Measurements from ENCODE around the gene PRICKLE4.
"Not testable (repeated sequence)": the region's sequence is repeated elsewhere in the genome, so short reads cannot be mapped to it uniquely, and the experiment has no call there.

The PRICKLE4 gene

DNA sequence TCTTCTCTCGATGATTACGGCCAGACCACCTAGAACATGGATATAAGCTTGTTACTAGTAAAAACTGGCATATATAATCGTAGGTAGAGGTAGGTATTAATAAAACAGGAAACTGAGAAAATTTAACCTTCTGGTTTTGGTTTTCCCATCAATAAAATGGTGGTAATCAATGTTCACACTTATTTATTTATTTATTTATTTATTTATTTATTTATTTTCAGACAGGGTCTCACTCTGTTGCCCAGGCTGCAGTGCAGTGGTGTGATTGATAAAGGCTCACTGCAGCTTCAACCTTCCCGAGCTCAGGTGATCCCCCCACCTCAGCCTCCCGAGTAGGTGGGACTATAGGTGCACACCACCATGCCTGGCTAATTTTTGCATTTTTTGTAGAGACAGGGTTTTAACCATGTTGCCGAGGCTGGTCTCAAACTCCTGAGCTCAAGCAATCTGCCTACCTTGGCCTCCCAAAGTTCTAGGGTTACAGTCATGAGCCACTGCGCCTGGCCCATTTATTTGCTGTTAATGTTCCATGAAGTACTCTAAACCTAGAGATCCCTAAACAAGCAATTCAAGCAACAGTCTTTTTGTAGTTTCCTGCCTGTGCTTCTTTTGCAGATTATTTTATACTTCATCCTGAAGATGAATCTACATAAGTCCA lies 18.4 kb downstream of the PRICKLE4 start:
- no peak for DNase-seq (ENCODE audit: low read depth)

DNA sequence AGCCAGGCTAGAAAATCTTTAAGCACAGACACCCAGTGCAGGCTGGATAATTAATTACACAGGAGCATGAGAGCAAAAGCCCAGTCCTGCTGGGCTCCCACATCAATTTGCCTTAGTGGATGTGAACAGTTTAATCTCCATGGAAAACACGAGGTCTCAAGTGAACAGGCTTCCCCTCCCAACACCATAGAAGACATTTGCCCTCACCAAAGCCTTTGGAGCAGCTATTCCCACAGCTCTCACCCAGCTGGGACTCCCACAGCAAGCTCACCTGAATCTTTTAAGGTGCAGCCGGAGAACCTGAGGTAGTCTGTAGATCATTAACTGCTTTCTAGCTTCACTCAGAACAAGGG lies 19.0 kb downstream of the PRICKLE4 start:
- DNase-seq (ENCODE audit: low read depth), result no peak

DNA sequence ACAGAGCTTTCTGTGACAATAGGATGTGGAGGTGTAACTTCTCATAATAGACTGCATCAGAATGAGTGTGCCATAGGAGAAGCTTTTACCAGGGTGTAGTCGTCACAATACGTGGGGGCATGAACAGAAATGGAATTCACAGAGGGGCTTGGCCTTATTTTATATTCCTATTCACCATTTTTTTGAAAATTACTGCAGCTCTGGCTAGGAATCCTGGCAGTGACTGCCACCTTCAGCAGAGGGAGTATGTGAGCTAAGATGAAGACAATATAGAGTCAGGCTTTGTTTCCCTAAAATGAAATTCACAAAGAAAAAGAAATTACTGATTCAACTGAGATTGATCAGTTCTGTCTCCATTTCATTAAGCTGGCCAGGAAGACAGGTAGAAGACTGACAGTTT lies 20.8 kb downstream of the PRICKLE4 start:
- no peak for DNase-seq (ENCODE audit: low read depth)

DNA sequence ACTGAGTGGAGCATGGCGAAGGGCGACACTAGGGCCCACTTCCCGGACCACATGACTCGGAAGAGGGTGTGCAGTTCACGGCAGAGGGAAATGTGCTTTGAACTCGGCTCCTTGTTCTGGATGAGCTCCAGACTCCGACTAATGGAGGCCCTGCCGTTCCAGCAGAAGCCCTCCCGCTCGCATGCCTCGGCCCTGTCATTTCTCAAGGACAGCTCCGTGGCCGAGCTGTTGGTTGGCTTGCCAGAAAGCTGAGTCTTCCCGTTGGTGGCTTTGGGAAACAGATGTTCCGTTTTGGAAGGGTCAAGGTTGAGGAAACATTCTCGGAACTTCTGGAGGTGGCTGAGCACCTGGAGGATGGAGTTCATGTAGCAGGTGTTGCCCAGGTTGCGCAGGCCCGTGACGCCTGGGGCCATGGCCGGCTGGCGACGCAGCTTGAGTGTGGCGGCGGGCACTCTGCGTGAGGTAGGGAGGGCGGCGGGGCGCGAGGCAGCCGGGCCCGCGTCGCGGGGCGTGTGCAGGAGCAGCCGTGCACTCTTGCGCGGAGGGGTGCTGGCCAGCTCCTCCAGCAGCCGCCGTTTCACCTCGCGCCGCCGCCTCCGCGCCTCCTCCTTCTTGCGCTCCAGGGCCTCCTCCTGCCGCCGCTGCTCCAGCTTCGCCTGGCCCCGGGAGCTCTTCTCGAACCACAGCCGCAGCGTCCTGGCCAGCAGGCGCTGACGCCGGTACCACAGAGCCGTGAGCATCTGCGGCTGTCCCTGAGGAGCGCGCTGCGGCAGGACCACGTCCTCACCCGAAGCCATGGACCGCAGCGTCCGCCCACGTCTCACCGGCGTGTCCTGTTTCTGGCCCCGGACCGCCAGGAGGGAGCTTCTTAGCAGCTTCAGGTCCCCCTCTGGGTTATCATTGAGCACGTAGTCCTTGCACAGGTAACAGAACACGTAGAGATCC lies 25.5 kb downstream of the PRICKLE4 start:
- no peak for DNase-seq (ENCODE audit: low read depth)

DNA sequence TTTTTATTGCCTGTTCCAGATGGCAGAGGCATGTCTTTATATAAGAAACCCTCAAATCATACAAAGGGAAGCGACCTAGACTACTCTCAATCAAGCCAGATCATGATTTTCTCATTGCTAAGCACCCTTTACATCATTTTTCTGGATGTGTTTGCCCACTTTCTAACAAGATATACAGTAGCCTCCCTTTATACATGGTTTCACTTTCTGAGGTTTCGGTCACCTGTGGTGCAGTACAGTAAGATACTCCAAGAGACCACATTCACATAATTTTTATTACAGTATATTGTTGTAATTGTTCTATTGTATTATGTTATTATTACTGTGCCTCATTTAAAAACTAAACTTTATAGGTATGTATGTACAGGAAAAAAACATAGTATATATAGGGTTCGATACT lies 30.5 kb downstream of the PRICKLE4 start:
- DNase-seq (ENCODE audit: low read depth), result no peak

DNA sequence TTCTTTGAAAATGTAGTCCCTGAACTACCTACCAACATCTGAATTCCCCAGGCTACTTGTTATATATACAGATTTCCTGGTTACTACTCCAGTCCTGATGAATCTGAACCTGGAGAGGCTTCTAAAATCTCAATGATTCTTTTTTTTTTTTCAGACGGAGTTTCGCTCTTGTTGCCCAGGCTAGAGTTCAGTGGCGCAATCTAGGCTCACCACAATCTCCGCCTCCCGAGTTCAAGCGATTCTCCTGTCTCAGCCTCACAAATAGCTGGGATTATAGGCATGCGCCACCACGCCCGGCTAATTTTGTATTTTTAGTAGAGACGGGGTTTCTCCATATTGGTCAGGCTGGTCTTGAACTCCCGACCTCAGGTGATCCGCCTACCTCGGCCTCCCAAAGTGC lies 31.4 kb downstream of the PRICKLE4 start:
- not testable (repeated sequence) for DNase-seq (ENCODE audit: low read depth)

DNA sequence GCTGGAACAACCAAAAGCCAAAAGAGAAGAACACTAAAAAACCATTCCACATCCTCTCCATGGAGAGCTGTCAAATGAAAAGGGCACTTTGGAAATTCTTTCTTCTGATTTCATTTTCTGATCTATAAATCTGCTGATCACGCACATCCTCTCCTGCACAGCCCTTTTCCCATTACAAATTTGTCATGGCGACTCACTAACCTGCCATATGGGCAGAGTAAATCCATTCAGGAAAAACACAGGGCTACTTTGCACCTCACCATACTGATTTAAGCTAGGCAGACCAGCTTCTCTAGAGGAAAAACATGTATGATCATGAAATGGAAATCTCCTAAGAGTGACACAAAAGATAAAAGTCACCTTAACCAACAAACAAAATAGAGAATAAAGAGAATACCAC lies 32.9 kb downstream of the PRICKLE4 start:
- DNase-seq (ENCODE audit: low read depth), result no peak

DNA sequence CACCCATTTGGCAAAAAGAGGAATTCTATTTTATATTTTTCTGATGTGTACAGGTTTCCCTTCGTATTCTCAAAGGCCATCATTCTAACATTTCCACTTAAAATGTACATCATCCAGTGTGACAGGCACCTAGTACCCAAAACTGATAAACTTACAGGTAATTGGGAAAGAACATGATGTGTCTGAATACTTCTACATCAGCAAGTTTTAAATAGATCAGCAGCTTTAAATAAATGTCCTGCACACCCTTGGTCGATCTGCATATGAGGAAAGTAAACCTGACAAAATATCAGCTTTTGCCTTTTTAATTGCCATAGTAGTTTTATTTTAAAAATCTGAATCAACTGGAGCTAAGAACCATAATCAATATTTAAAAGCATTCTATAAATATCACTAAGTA lies 33.4 kb downstream of the PRICKLE4 start:
- no peak for DNase-seq (ENCODE audit: low read depth)

DNA sequence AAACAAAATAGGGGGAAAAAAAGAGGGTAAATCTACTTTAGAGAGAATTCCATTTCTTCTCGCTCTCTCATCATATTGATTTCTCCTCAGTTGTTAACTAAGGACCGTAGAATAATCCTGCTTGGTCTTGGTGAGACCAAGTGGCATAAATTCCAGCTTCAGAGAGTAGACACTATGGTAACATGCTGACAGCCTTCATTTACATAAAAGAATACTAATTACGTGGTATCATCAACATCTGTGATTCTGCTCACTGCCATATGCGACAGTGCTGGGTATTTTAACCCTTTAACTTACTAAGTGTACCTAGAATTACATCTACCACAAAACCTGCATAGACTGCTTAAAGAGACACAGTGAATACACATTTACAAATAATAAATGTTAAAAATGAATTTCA lies 34.0 kb downstream of the PRICKLE4 start:
- no peak for DNase-seq (ENCODE audit: low read depth)

DNA sequence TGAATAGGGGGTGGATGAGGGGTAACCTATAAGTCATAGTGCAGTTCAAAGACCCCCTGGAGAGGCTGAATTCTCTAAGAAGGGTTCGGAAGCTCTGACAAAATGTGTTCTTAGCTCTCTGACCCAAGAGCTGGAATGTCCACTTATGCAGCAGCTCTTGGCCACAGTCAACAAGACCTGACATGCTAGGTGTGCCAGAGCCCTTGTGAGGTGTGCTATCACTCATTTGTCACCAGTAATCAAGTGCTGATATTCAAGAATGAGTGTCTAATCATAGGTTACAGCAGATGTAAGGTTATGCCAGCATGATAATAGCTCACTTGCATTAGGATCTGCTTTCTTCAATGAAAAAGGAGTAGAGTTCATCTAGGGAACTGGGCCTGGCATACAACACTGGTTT lies 35.0 kb downstream of the PRICKLE4 start:
- DNase-seq (ENCODE audit: low read depth), result no peak

DNA sequence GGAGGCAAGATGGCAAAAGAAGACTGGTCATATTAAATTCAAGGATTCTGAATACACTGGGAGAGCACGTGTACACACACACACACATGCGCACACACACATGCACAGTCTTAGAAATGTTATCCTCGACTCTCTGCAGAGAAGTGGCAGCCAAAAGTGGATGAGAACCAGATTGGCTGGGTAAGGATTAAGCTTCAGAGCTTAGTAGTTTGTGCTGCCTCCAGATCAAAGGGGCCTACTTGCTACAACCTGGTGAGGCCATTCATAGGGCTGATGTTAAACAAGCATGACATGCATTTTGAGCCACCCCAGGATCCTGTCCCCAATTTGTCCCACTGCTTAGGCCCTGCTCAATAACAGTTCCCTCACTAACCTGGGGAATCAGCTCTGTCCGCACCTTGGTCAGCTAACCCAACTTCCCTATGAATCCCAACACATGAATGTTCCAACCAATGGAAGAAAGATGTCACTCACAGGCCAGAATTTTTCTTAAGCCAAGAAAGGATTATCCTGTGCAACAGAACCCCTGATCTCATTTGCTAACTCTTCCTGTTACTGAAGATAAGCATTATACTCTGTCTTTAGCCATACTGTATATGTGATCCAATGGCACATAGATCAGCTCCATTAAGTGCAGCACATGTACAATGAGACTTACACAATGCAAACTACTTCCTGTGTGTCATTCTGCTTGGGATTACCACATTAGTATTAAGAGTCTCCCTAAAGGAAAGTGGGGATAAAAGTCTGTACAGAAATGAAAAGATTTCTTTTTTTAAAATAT lies 37.9 kb downstream of the PRICKLE4 start:
- DNase-seq (ENCODE audit: low read depth), result no peak

DNA sequence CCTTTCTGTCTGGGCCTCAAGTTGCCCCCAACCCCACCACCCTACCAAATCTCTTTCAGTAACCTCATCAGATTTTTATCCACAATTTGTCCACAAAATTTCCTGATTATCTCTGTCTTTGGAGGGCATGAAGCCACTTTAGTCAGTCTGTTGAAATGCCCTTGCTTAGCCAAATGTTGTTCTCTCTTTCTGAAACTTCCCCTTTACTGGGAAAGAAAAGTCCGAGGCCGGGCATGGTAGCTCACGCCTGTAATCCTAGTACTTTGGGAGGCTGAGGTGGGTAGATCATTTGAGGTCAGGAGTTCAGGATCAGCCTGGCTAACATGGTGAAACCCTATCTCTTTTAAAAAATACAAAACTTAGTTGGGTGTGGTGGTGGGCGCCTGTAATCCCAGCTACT lies 40.7 kb downstream of the PRICKLE4 start:
- DNase-seq (ENCODE audit: low read depth), result no peak

DNA sequence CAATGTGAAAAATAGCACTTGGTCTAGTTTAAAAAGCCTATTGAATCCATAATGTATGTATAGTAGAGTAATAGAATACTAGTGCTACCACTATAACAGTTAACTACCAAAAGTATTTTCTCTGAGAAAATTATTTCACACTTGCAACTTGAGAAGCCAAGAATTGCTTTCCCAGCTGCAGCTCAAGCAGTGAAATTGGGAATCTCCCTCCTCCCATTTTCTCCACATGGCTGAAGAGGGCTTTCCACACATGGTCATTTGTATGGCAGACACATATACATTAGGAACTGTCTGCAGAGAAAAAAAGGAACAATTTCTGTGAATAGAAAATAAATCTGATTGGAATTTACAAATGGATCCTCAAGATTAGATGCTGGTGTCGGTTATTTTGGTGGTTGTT lies 41.4 kb downstream of the PRICKLE4 start:
- no peak for DNase-seq (ENCODE audit: low read depth)

DNA sequence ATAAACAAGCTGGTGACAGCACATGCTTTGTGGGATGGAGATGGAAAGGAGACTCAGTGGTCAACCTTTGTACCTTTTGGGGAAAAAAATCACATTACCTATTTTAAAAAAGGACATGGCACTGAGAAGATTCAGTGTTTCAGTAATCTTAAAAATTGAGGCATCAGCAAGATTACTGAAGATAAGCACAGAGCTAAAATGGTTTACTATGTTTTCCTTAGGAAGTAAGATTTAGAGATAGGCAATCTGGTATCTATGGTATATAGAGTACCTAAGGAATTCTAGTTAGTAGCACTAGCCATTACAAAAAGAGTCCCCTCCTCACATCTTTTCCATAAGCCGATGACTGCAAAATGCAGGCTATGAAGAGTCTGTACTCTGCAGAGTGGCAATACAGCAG lies 42.6 kb downstream of the PRICKLE4 start:
- DNase-seq (ENCODE audit: low read depth), result no peak

DNA sequence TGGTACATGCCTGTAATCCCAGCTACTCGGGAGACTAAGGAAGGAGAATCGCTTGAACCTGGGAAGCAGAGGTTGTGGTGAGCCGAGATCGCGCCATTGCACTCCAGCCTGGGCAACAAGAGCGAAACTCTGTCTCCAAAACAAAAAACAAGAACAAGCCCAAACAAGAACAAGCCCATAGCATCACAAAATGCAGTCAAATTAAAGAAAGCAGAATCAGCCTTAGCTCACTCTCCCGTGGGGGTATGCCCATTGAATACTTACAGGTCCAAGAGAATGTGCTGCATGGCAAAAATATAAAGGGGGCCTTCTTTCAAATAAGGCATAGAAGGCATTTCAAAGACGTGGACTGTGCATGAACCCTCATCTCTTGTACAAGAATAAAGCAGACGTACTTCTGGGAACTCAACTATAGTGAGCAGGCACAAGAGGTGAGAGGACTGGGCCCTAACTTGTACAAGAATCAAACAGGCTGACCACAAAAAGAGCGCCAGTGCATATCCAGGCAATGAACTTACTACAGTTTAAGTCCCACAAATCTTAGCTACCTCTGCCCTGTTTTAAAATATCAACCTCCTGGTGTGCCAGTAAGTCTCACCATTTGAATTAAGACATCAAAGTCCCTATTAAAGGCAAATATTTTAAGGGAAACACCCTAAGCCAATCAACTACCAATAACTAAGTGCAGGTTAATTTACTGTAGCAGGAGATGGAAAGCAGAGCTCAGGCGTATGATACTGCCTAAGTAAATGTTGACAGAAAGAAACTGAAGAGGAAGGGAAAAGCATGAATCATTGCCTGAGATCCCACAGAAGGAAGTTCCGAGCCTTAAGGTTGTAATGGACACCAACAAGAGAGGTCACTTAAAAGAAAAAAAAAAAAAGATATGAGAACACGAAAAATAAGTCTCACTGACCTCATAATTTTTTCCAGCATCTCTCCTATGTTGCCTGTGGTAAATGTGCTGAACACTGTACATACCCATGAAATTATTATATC lies 44.3 kb downstream of the PRICKLE4 start:
- DNase-seq (ENCODE audit: low read depth), result no peak

DNA sequence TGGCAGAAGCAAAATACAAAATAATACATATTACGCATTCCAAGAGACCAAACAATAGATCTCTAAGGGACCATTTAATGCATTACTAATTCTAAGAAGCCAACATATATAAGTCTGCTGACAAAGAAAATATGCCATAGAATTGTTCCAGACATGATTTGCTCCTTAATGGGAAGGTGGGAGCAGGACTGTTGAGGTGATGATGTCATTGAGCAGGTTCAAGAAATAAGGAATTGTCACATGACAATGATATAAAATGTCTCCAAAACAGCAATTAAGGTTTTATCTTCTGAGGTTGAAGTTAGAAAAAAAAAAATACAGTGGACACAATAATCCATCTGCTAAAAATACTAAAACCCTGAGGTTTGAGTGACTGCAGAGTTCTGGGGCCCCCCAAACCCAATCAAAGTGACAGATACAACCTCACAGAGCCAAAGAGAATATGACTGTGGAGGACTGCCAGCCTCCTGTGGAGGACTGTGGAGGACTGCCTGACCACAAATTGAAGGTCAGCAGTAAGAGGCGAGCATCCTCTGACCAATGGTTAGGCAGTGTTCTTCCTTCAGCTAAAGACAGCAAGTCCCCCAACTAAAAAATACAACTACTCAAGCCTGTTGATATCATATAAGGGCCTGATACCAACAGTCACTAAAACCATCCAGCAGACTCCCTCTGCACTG lies 45.9 kb downstream of the PRICKLE4 start:
- no peak for DNase-seq (ENCODE audit: low read depth)

DNA sequence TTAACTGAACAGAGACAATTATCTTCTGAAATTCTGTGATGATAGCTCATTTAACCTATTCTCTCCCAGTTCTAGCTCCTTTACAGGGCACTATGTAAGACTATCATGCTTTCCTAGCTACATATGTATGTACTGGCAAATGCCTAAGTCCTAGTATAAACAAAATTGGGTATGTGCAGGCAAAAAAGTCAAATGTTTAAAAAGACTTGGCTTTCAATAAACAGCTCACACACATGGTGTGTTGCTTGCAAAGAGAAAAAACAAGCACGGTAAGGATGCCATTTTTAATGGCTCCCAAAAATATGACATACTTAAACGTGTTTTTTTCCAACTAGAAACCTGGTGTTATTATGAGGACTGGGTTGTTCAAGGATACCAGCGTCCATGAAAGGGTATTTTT lies 51.7 kb downstream of the PRICKLE4 start:
- no peak for DNase-seq (ENCODE audit: low read depth)

DNA sequence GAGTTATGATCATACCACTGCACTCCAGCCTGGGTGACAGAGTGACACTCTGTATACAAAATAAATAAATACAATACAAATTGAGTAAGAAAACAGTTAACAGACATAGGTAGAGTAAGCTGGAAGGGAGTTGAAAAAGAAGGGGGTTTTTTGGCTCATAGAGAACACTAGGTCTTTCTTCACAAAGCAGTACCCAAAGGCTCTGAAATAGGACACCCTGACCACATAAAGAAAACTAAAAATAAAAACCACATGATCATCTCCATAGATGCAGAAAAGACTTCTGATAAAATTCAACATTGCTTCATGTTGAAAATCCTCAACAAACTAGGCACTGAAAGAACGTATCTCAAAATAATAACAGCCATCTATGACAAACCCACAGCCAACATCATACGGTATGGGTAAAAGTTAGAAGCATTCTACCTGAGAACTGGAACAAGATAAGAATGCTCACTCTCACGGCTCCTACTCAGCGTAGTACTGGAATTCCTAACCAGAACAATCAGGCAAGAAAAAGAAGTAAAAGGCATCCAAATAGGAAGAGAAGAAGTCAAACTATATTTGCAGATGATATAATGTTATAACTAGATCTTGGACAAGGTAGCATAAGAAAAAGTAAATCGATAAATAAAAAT lies 55.6 kb downstream of the PRICKLE4 start:
- DNase-seq (ENCODE audit: low read depth), result no peak

DNA sequence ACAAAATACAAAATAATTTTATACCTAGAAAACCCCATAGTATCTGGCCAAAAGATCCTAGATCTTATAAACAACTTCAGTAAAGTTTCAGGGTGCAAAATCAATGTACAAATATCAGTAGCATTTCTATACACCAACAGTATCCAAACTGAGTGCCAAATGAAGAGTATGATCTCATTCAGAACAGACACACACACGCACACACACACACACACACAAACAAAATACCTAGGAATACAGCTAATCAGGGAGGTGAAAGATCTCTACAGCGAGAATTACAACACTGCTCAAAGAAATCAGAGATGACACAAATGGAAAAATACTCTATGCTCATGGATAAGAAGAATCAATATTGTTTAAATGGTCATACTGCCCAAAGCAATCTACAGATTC lies 56.1 kb downstream of the PRICKLE4 start:
- no peak for DNase-seq (ENCODE audit: low read depth)
